GM19463 (cell line): ENCODE data around the gene FAM120A.
"Not testable (repeated sequence)": the region's sequence is repeated elsewhere in the genome, so short reads cannot be mapped to it uniquely, and the experiment has no call there.

Source experiments
- ATAC-seq: cut with Tn5 transposase; IDR thresholded peaks from one replicate; pipeline ENCODE4 v1.9.1; 2021; ENCODE audit warnings: mild to moderate bottlenecking, moderate library complexity; ENCODE audit not compliant: unreplicated experiment

The FAM120A gene, protein sequence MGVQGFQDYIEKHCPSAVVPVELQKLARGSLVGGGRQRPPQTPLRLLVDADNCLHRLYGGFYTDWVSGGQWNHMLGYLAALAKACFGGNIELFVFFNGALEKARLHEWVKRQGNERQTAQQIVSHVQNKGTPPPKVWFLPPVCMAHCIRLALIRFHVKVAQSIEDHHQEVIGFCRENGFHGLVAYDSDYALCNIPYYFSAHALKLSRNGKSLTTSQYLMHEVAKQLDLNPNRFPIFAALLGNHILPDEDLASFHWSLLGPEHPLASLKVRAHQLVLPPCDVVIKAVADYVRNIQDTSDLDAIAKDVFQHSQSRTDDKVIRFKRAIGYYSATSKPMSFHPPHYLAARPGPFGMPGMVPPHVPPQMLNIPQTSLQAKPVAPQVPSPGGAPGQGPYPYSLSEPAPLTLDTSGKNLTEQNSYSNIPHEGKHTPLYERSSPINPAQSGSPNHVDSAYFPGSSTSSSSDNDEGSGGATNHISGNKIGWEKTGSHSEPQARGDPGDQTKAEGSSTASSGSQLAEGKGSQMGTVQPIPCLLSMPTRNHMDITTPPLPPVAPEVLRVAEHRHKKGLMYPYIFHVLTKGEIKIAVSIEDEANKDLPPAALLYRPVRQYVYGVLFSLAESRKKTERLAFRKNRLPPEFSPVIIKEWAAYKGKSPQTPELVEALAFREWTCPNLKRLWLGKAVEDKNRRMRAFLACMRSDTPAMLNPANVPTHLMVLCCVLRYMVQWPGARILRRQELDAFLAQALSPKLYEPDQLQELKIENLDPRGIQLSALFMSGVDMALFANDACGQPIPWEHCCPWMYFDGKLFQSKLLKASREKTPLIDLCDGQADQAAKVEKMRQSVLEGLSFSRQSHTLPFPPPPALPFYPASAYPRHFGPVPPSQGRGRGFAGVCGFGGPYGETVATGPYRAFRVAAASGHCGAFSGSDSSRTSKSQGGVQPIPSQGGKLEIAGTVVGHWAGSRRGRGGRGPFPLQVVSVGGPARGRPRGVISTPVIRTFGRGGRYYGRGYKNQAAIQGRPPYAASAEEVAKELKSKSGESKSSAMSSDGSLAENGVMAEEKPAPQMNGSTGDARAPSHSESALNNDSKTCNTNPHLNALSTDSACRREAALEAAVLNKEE

DNA sequence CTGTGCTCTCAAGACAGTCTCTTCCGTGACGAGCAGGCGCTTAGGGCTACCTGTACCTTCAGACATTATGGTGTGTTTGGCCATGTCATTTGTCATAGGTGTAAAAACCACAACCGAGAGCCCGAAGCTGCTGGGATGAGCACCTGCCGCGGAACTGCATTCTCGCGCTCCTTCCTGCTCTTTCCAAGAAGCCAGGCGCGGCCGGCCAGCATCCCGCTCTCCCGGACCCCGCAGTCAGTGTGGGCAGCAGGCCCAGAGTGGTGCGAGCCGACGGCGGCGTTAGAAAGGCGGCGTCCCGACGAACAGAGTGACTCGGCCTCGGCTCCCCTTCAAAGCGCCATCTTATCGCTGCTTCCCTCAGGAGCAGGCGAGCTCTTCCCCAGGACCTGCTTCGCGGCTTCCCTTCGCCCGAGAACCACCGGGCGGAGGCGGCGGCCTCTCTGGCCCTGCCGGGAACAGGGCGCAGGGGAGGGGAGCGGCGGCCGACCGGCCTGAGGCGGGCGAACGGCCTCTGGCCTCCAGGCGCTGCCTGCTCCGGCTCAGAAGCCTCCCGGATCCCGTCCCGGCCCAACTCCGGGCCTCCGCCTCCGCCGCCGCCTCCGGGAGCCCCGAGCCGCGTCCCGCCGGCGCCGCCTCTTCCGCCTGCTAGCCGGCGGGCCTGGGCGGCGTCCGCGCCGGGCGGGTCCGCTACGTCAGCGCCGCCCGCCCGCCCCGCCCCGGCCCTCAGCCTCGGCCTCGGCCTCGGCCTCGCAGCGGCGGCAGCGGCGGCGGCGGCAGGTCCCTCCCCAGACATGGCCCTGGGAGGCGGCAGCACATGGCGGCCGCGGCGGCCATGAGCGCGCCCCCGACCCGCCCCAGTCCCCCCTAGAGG lies at the start of gene FAM120A:
Gene FAM120A, plus strand, starts transcription at position 741 of the 871 bp plus-strand sequence. CDS start 231 bp downstream, outside the sequence.
- peak; percentile 55 for ATAC-seq

DNA sequence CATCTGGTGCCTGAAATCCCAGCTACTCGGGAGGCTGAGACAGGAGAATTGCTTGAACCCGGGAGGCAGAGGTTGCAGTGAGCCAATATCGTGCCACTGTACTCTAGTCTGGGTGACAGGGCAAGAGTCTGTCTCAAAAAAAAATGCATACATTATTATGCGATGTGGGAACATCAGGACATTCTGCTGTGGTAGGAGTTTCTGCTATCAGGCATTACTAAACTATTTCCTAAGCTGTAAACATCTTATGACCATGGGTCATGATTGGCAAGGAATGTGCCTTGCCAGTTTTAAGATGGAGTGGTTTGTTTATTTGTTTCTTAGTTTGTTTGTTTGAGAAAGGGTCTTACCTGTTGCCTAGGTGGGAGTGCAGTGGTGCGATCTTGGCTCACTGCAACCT lies 45.1 kb upstream of the FAM120A start:
- no peak for ATAC-seq

DNA sequence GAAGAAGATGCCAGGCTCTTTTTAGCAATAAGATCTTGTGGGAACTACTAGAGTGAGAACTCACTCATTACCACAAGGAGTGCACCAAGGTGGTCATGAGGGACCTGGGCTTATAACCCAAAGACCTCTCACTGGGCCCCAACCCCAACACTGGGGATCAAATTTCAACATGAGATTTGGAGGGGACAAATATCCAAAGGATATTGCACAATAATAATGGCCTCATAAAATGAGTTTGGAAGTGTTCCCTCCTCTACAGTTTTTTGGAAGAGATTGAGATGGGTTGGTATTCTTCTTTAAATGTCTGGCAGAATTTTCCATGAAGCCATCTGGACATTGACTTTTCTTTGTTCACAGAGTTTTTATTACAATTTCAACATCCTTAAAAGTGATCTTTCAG lies 38.0 kb upstream of the FAM120A start:
- no peak for ATAC-seq

DNA sequence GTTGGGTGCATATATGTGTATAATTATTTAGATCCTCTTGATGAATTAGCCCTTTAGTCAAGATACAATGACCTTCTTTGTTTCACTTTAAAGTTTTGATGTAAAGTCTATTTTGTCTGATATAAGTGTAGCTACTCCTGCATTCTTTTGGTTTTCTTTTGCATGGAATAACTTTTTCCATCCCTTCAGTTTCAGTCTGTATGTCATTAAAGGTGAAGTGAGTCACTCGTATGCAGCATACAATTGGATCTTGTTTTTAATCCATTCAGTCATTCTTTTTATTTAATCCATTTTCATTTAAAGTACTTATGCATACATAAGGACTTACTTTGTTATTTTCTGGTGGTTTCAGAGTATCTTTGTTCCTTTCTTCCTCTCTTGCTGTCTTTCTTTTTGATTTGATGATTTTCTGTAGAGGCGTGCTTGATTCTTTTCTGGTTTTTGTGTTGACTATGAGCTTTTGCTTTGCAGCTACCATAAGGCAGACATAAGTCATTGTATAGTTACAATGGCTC lies 36.3 kb upstream of the FAM120A start:
- ATAC-seq: no peak

DNA sequence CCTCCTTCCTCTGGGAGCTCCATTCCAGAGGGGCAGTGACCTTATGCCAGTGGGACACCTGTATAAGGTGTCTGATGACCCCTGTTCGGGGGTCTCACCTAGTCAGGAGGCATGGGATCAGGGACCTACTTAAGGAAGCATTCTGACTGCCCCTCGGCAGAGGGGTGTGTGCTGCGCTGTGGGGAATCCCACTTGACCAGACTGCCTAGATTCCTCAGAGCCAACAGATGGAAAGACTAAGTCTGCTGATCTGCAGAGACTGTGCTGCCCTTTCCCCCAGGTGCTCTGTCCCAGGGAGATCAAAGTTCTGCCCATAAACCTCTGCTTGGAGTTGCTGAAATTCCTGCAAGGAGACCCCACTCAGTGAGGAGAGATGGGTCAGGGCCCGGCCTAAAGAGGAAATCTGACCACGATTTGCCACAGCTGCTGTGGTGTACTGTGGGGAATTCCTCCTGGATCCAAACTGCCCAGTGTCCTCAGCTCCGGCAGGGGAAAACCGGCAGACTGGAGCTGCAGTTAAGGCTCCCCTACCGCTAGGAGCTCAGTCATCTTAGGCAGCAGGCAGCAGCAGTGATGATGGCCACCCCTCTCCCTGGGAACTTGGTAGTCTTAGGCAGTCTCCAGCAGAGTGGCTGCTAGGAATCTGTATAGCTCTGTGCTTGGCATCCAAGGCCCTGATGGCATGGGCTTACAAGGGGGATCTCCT lies 34.8 kb upstream of the FAM120A start:
- no peak for ATAC-seq

DNA sequence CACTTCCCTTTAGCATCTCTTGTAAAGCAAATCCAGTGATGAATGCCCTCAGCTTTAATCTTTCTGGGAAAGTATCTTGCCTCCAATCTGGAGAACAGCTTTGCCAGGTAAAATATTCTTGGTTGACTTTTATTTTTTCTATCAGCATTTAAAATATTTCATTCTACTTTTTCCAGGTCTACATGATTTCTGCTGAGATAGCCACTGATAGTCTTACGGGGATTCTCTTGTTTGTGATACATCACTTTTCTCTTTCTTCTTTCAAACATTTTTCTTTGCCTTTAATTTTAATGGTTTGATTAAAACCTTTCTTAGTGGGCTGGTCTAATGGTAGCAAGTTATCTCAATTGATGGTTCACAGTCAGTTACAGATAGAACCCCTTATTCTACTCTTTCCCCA lies 33.9 kb upstream of the FAM120A start:
- no peak for ATAC-seq

DNA sequence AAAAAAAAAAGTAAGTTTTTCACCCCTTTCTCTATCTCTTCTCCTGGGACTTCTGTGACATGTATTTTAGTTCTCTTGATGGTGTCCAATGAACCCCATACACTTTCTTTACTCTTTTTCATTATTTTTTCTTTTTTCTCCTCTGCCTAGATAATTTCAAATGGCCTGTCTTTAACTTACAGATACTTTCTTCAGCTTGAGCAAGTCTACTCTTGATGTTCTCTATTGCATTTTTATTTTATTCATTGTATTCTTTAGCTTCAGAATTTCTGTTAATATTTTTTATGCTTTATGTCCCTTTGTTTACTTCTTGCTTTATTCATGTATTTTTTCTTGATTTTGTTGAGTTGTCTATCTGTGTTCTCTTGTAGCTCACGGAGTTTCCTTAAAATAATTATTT lies 32.5 kb upstream of the FAM120A start:
- no peak for ATAC-seq

DNA sequence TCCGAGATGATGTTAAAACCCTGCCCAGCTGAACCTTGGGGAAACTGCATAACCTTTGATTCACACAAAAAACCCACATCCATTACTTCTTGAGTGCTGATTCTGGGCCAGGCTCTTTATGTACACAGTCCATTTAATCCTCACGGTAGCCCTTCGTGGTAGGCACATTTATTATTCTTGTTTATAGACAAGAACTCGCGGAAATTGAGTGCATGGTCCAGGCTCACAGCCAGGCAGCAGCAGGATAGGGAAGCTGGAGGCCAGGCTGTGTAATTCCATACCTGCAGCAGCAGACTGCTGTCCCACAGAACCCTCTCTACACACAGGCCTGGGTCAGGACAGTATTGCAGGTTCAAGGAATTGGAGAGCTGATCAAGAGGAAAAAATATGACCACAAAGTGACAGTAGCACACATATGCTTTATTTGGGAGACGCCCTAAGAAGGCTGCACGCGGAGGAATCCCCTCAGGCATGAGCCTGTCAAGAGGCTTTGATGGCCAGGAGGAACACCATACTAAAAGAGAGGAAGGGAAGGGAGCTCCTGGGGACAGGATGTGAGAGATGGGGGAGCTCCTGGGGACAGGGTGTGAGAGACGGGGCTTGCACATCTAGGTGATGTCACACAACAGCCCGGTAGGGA lies 28.4 kb upstream of the FAM120A start:
- ATAC-seq: no peak

DNA sequence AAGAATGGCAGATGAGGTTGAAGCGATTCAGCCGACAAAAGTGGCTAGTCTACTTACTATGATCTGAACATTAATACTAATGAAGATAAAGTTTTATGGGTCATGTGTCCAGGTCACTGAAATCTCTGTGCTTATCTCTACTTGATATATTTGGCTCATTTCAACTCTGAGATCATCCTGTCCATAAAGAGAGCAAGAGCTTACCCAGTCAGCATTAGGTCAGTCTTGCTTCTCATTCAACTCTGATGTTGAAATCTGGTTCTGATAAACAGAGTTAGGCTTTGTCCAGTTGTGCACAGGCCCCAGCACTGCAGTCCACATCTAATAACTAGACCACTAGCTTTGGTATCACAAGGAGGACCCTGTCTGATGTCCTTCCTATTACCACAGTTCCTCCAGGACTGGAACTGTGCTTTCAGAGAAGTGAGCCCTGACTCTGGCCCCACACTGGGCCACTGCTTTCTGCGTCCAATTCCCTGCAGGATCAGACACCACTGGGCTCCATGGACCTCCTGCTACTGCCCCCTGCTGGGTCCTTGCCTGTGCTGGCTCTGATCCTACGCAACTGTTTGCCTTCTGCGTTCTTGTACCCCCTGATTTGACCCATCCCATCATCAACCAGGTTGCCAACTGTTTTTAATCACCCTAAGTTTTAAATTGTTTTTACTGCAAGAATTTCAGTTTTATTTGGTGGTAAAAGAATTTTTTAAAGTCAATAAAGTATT lies 23.7 kb upstream of the FAM120A start:
- no peak for ATAC-seq

DNA sequence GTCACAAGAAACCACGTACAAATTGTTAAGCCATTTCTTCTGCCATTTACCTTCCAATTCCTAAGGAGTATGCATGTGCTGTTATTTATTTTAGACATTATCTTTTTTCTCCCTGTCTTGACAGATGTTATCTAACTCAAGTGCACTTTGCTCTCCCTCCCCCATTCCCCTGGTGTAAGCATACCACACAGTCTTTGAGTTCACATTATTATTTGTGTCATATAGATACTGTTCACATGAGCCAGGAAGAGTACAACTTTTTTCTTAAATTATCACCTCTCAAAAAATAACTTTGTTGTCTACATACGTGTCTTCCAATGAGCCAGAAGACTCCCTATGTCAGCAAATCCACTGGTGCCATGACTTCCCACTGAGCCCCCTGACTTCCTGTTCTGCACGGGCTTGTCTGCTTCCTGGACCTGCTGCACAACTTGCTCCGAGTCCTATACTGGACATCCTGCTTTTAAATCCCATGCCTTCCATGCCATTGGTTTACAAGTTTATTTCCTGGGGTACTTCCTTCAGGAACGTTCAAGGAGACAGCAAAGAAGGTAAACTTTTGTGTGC lies 19.9 kb upstream of the FAM120A start:
- ATAC-seq: no peak

DNA sequence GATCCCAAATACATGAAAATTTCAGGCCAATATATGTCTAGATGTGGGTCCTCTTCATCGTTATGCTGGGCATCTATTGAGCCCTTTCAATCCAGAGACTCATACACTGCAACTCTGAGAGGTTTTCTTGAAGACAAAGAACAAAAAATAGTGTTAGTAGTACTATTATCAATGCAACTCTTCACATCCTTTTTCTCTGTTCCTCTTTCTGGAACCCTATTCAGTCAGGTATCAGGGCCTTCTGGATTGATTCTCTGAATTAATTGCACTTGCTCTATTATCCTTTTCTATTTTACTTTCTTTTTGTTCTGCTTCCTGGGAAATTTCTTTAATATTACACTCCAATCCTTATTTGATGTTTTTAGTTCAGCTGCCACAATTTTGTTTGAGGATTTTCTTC lies 18.5 kb upstream of the FAM120A start:
- no peak for ATAC-seq

DNA sequence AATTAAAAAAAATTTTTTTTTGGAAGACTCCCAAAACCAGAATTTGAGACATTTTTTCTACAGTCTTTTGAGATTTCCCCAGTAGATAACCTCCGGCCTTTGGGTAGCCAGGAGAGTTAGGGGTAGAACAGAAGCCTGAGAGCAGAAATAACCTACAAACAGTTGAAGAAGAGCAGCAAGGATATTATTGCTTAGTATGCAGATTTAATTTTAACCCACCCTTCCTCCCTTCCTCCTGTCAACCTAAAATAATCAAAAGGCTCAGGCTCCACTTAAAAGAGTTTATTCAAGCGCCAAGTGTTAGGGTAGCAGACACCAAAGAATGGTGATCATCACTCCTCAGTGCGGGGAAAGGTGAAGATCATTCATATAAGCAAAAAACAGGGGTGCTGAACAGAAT lies 17.4 kb upstream of the FAM120A start:
- ATAC-seq: no peak

DNA sequence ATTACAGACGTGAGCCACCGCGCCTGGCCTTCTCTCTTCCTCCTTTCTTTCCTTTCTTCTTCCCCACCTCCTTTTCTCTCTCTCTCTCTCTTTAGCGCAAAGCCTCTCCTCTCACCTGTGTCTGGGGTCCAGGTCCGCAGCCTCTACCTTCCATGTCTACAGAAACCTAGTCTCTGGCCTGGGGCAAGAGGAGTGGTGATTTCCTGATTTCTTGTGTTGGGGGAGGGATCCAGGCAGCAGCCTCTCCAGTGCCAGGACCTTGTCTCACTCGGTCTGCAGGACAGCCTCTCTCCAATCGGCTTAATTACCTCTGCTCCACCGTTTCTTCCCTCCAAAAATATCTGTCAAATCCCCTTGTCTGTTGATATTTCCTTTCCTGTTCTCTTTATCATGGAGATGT lies 16.1 kb upstream of the FAM120A start:
- no peak for ATAC-seq

DNA sequence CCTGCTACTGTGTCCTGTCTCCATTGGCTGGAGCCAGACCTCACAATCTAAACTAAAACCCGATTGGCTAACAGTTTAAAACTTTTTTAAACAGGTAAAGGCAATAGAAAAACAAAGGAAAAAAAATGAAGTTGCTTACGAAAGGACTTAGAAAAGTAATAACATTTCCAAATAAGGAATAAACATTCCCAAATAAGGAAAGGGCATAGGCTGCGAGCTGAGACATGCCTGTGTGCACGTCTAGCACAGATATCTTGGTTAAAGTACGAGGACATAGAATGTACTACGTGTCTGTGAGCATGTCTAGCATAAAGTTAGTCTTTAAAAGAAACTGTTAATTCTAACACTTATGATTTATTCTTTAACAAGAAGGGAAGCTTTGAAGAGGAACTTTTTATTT lies 15.3 kb upstream of the FAM120A start:
- ATAC-seq: no peak

DNA sequence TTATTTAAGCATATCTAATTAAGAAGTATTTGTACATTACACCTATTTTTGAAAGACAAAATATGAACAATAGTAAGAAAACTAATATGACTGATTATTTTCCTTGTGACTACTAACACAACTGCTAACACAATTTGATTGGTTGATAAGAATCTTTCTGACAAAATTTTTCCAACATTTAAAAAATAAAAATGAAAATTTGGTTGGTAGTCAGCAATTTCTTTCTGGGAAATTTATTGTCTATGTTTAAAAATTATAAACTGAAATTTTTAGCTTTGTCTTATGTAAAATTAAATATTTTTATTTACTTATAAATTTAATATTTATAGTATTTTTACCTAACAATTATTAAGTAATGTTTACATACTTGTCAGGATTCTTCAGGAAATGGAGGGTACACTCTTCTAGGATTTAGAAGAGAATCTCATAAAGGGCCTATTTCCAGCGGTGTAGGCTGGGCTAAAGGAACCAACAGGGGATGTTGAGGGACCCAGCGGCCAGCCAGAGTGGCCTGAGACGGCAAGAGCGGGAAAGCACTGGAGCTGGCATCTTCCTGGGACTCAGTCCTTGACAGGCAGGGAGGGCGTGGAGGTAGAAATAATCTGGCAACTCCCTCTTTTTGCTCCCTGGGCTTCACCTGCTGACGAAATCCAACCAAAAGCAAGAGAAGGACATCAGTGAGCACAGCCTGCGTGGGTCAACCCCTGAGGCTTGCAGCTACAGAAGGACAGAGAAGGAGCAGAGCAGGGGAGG lies 14.7 kb upstream of the FAM120A start:
- no peak for ATAC-seq

DNA sequence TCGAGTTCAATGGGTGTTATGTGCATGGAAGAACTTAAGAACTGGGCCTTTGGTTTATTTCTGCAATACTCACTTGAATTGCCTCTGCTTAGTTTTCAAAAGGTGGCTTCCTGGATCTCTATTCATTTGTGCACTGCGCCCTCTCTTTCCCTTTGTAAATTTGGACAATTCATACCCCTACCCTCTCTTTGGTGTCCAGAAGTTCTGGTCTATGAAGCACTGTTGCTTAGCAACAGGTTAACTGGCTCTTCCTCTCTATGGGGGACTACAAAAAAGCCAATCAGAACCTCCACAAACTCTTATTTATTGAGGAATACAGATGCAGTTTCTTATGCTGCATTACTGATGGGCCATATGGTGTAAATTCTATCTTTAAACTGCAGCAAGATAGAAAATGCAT lies 13.5 kb upstream of the FAM120A start:
- ATAC-seq: no peak

DNA sequence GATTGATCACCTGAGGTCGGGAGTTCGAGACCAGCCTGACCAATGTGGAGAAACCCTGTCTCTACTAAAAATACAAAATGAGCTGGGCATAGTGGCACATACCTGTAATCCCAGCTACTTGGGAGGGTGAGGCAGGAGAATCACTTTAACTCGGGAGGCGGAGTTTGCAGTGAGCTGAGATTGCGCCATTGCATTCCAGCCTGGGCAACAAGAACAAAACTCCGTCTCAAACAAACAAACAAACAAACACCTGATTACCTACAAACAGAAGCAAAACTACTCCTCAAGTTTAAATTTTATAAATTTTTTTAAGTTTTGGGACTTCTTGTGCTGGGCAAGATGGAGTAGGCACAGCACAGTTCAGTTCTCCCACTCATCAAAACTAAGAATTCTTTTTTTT lies 12.2 kb upstream of the FAM120A start:
- not testable (repeated sequence) for ATAC-seq
